Activated T-helper 1 cell treated with anti-CD3 and anti-CD28 coated beads, Interleukin-2, amount 50 U/mL, for 16 hours (primary cell): ENCODE data around the gene LSM4.
"Not testable (repeated sequence)": the region's sequence is repeated elsewhere in the genome, so short reads cannot be mapped to it uniquely, and the experiment has no call there.

Experiments used
- DNase-seq, 2 donors: peaks; one replicate each; pipeline ENCODE4 v3.0.0-alpha.2; 2020; ENCODE audit warnings: low read depth in 1 of 2, low spot score in 1 of 2

The LSM4 gene

DNA sequence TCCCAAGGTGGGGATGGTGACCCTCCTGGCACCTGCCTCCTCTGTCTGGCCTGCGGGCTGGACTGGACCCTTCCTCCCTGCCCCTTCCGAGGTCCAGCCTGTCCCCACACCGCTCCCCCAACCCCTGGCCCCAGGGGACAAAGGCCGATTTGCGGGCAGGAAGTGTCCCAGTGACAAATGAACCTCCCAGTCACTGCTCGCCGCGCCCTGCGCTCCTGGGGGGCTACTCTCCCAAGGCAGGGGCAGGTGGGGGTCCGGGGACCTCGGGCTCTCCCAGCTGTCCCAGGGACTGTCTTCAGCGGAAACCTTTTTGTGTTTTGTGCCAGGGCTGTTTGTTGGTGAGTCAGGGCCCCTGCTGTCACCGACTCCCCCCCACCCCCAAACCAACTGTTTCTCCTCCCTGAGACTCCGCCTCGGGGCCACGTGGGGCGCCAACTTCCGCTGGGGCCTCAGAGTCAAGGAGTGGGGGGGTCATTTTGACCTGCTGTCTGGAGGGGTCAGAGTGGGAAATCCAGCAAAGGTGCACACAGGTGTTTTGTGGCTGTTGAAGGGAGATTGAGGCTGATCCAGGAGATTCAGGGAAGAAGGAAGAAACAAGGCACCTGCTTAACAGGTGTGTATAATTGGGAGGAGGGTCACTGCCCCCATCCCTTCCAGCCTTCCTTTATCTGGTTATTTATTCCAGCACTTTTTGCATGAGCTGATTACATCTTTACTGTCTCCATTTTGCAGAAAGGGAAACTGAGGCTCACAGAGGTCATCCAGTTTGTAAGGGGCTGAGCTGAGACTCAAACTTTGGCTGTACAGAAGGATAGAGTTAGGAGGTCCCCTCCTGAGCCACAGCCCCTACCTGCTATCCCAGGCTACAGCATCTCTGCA lies 18.4 kb upstream of the LSM4 start:
- DNase-seq = peak; percentile 36 to 44

DNA sequence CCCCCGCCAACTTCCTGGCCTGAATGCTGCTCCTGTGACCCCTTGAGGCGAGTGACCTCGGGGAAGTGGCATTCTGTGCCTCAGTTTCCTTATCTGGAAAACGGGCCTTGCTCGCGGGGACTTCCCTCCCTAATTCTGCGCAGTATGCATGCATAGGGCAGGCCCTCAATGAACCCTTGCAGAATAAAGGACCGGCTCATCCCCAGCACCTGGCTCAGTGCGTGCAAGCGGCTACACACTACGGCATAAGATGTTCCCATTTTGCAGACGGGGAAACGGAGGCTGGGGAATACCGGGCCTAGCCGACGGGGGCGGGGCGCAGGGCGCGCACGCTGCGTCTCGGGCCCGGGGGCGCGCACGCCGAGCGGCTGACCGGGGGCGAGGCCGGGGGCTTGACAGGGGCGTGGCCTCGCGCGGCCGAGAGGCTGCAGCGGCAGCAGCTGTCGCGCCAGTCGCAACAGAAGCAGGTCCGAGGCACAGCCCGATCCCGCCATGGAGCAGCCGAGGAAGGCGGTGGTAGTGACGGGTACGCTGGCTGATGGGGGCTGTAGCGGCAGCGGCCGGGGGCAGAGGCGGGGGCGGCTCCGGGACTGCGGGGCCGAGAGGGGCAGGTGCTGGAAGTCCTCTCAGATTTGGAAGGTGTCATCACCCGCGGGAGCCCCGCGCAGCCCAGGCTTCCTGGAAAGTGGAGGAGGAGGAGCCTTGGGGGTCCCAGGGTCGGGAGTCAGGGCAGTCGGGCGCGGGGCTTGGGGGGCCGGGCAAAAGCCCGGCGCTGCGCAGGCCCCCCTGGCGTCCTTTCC lies 17.5 kb upstream of the LSM4 start, which contains the start of gene PGPEP1:
Gene PGPEP1, plus strand, starts transcription at position 409 of the 800 bp plus-strand sequence. Its CDS starts 84 bp downstream, at position 493.
- DNase-seq = peak; percentile 19 to 65

DNA sequence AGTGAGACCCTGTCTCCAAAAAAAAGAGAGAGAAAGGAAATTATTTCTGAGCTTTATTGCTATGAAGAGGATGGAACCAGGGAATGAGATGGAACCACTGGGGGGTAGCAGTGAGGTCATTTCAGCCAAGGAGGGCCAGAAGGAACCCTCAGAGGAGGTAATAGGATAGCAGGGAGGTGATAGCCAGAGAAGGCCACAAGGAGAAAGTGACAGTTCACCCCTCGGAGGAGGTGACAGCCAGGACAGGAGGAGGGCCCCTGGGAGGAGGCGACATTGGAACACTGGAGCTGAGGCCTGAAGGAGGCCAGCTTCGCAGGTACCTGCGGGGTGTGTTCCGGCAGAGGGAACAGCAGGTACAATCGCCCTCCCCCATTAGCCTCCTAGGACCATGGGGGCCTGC lies 16.8 kb upstream of the LSM4 start:
- DNase-seq = no peak

DNA sequence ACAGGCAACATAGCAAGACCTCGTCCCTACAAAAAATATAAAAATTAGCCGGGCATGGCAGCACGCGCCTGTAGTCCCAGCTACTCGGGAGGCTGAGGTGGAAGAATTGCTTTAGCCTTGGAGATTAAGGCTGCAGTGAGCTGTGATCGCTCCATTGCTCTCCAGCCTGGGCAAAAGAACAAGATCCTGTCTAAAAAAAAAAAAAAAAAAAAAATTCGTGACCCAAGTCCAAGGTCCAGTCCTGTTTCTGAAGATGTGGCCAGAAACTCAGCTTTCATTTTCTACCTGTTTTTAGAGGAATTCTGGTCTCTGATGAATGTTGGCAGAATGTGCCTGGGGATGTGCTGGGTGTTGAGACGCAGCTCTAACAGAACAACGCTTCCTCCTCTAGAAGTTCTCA lies 15.7 kb upstream of the LSM4 start:
- DNase-seq = no peak

DNA sequence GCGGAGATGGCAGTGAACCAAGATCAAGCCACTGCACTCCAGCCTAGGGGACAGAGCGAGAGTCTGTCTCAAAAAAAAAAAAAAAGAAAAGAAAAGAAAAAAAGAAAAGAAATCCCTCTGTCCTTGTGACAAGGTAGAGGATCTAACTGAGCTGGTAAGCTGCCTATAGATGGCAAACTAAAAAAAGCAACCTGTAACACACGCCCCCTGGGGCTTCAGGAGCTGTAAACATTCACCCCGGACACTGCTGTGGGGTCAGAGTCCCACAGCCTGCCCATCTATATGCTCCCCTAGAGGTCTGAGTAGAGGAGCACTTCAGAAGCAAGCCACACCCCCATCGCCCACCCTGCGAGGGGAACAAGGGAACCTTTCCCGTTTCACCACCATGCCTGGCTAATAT lies 13.2 kb upstream of the LSM4 start:
- DNase-seq = no peak

DNA sequence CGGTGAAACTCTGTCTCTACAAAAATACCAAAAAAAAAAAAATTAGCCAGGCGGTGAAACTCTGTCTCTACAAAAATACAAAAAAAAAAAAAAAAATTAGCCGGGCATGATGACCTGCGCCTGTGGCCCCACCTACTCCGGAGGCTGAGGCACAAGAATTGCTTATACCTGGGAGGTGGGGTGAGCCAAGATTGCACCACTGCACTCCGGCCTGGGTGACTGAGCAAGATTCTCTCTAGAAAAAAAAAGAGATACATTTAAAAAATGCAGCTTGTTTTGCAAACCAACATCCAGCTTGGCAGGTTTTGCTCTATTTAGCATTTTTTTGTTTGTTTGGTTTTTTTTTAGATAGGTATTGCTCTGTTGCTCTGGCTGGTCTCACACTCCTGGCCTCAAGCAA lies 10.8 kb upstream of the LSM4 start:
- no peak for DNase-seq

DNA sequence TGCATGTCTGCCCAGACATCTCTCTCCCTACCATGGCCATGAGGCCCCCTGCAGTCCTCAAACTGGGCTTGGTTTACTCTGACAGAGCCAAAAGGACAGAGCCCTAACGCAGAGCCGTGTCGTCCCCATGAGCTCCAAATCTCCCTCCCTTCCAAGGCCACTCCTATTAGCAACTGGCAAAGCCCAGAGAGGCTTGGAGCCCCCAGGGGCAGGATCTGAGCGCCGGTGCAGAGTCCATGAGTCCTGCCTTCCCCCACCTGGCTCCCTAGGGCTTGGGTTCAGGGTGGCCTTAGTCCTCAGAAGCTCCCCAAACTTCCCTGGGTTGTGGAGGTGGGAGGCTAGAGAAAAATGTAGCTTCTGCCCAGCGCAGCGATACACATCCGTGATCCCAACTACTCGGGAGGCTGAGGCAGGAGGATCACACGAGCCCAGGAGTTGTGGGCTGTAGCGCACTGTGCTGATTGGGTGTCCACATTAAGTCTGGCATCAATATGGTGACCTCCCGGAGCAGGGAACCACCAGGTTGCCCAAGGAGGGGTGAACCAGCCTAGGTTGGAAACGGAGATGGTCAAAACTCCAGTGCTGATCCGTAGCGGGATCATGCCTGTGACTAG lies 10.1 kb upstream of the LSM4 start:
- no peak for DNase-seq

DNA sequence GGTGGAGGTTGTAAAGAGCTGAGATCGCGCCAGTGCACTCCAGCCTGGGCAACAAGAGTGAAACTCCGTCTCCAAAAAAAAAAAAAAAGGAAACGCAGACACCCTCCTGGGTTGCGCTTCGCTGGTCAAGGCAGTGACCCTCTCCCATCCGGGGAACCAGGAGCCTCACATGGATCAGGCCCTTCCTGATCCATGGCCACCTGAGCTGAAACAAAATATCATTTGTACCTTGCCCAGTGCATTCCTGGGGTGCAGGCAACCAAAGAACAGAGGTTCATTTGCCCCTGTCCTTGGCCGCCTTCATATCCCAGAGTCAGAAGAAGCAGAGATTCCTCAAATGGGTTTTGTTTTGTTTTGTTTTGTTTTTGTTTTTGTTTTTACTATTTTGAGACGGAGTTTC lies 8.0 kb upstream of the LSM4 start:
- no peak for DNase-seq

DNA sequence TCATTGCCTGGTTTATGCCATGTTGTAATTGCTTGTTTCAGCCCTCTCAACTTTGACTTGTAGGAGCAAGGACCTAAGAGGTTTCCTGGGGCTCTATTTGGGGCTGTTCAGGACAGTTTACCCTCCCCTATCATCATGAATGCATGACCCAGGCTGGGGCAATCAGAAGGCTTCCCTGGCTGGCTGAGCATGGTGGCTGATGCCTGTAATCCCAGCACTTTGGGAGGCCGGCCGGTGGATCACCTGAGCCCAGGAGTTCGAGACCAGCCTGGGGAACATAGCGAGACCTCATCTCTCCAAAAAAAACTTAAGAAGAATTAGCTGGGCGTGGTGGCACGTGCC lies 6.1 kb upstream of the LSM4 start:
- DNase-seq = no peak

DNA sequence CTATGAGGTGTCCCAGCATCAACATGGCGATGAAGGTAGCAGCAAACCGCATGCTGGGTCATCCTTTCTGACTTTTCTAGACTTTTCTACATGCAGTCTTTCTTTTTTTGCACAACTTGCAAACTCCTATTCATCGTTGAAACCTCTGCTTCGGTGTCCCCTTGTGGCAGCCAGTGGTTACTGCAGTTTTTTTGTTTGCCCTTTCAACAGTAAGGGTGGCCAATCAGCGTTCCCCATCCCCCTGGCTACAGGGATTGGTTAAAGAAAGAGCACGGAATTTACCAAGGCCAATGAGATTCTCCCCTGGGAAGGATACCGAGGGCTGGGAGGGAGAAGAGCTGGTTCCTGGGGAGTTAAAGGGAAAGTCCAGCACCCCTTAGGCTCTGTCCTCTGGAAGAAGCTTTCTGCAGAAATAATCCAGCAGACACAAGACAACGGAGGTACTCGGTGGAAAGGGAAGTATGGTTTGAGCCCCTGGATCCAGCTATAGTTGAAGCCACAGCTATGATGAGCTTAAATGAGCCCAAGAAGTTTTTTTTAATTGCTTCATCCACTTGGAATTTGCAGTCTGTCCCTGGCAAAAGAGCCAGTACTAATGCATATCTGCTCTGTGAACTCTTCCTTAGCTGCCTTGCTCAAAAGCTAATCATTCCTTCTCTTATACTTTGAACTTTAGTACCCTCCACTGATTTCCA lies 5.6 kb upstream of the LSM4 start:
- peak; percentile 69 to 75 for DNase-seq

DNA sequence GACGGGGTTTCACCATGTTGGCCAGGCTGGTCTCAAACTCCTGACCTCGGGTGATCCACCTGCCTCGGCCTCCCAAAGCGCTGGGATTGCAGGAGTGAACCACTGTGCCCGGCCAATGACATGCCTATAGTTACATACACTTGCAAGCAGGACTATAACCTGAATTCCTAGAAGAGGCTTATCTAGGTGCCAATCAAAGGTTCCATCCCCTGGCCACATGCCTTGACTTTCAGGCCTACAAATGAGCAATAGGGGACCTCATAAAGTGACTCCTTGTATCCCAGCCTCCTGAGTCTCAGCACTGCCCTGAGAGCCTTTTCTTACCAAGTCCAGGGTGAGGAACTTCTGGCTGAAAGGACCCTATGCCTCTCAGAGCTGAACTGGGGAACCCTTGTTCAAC lies 3.9 kb upstream of the LSM4 start:
- no peak for DNase-seq

DNA sequence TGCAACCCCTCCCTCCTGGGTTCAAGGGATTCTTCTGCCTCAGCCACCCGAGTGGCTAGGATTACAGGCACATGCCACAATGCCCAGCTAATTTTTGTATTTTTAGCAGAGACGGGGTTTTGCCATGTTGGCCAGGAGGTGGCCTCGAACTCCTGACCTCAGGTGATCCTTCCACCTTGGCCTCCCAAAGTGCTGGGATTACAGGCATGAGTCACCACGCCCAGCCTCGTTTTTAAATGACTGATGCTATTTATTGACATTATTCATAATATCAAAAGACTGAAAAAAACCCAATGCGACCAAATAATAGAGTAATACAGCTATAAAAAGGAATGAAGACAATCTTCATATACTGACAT lies 1.5 kb upstream of the LSM4 start:
- not testable (repeated sequence) for DNase-seq

DNA sequence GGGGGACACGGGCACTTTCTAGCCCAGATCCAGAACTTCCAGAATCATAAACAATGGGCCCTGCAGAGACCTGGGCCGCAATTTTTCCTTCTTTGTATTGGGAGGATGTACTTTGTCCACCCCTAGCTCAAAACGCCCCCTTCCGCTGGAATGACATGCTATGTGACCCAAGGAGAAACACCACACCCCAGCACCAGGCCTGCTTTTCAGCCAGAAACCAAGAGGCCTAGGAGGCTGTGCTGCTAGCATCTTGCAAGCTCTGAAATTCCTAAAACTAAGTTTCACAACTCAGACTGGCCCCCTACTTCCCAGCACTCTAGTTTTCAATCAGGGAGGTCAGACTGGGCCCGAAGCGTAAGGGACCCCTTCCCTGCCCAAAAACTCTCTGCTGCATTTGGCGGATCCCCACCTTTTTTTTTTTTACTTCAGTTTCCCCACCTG lies 538 bp downstream of the LSM4 start:
- DNase-seq = no peak

DNA sequence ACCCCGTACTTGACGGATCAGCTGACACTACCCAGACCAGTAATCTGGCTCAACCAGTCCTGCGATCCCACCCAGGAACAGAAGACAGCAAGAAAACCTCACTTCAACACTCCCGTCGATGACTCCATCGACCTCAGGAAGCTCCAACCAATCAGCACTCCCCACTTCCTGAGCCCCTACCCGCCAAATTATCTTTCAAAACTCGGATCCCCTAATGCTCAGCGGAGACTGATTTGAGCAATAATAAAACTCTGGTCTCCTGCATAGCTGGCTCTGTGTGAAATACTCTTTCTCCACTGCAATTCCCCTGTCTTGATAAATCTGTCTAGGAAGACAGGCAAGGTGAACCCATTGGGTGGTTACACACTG lies 1.2 kb downstream of the LSM4 start:
- no peak for DNase-seq

DNA sequence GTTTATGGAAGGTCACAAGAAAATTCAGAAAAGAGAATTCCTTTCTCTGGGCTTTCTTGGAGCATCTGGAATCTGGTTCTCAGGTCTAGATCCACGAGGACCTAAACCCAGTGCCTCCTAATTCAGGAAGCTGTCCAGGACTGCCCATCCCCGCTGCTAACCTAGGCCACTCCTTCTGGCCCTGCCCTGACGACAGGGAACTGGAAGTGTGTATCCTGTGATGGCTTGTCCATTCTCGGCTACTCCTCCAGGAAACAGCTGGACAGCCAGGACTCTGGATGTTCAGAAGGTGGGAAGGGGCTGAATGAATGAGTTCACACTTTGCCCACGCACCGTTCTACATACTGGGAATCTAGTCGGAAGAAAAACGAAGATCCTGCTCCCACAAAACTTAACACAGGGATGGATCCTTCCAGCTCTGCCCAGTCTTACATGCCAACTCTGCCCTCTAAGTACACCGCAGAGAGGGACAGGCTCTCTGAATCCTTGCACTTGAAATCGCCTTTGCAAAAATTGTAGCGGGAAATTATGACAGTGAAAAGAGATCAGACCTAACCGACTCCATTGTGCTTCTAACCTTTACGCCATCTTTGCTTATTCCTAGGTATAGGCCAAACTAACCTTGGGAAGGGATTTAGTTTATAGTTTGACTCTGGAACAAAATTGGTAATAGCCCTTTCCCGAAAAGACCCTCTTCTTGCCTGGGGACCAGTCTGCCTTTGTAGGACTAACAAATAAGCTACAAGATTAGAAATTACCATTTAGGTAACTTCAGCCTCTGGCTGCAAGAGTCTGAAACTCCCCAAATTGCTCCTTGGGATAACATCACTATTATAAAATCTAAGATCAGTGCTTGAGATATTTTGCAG lies 1.8 kb downstream of the LSM4 start:
- no peak for DNase-seq

DNA sequence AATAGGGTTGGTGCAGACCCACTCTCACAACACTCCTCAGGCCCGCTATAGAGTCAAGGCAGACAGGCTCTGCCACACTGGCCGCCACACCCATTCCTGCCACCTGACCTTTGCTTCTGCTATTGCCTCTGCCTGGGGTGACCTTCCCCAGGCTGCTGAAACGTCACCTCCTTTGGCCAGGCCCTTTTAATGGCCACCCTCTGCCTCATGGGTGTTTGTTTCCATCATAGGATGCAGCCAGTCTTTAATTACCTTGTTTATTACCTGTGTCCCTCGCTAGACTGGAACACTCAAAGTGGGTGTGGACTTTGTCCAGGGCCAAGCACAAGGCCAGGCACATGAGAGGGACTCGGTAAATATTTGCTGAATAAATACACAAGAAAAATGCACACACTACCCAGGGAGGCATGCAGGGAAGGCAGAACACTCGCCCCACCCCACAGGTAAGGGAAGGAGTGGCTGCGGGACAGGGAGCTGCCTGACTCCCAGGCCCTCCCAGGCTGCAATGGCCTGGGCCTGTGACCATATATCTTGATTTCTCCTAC lies 3.2 kb downstream of the LSM4 start:
- no peak for DNase-seq

DNA sequence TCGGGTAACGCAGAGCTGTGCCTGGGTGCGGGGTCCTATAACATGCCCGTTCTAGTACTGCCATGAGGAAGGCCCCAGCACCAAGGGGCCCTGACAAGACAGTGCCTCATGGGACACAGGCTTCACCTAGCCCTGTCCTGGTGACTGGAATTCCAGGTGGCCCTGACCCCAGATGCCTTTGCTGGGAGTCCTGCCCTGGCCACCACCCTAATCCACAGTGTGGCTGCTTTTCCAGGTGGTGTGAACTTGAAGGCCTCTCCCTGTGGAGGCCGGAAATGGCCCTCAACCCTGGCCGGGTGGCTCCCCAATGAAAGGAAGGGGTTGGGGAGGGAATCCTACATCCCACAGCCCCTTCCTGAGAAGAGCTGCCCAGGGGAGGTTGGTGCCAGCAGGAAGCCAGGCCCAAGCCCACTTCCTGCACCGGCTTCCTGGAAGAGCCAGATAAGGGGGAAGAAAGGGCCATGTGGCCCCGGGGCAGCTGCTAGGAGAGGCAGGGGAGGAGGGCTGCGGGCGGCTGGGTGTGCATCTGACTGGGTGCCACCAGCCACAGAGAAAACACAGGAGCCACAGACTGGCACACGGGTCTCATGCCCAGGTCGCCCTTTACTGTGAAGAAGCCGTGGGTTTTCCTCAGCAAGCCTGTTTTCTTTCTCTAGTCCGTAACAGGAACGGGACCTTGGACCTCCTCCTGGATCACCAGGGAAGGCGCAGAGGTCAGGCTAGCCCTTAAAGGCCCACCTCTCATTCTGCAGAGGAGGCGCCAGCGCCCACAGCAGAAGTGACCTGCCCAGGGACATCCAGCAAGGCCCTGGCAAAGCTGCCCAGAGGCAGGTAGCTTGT lies 4.7 kb downstream of the LSM4 start:
- DNase-seq = no peak

DNA sequence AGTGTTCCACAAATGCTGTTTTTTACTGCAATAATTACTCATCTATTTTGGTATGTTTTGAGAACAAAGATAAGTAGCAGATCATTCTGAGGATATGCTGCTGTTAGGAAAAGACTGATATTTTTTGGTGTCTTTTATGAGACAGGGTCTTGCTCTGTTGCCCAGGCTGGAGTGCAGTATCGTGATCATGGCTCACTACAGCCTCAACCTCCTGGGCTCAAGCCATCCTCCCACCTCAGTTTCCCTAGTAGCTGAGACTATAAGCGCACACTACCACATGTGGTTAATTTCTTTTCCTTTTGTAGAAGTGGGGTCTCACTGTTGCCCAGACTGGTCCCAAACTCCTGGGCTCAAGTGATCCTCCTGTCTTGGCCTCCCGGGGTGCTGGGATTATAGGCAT lies 9.5 kb downstream of the LSM4 start:
- no peak for DNase-seq

DNA sequence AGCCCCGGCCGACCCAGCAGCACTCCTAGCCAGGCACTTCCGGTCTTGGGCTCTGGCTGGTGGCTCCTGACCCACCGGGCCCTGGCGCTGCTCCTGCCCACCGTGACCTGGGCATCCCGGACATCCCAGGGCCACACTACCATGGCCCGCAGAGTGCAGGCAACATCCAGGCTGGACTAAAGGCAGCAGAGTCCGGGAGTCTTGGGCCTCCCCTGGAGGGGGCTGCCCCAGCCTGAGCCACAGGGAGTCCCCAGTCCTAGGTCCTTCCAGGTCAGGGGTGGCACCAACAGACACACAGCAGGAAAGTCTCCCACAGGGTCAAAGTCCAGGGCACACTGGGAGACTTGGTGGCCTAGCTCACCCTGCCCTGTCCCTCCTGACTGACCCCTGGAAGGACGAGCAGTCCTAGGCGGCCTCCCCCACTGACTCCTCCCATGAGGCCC lies 10.8 kb downstream of the LSM4 start:
- no peak for DNase-seq
